ENCODE results near the gene ZNF439. TPM values are rescaled to one million over a fixed set of nuclear protein-coding genes. Genes with fewer than 3 reads are reported as not detected.

Gene ZNF439
- total RNA-seq, 1 experiment from 2014 or later, result 6.2 TPM

DNA sequence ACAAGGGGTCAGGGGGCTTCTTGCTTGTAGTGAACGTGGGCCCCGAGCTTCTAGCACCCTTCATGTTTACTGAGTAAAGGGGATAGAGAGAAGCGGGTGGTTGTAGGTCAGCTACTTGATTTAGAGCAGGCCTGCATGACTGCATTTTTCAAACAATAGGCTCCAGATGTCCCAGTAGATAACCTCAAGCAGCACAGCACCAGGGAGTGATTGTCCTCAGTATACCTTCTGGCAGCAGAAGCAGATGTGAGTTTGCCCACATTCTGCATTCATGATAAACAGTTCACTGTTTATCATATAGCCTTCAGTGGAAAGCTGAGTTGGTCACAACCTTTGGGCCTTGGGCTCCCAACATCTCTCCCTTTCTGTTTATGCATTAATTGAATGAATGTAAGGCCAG, 4.8 kb downstream of the ZNF439 start:
- H3K36me3 ChIP-seq (ENCODE audit: low read depth, low read length), result peaks cover 10% of the 10 kb centered on the region; the same call in 1 of the 2 replicates
- H3K4me1 ChIP-seq (ENCODE audit: insufficient read depth, low read length), result no peaks in the 10 kb centered on the region
- H3K27me3 ChIP-seq (ENCODE audit: low read length), result no peaks in the 10 kb centered on the region
- no peaks in the 10 kb centered on the region for H3K9me2 ChIP-seq (replicated peaks; ENCODE audit: low read length)
- no peaks in the 10 kb centered on the region for H4K20me1 ChIP-seq (ENCODE audit: low read length)
- no peak overlapping the region for H3K4me3 ChIP-seq (ENCODE audit: low read length)
- H3K9ac ChIP-seq (ENCODE audit: low read length), result no peak overlapping the region
- ChIA-PET CTCF (no interaction called here), POLR2A (ENCODE audit: unreplicated experiment) (no interaction called here)
- peaks cover 9% of the 10 kb centered on the region; the same call in 1 of the 2 replicates for H3K9me3 ChIP-seq (ENCODE audit: low read length)
- H3K27ac ChIP-seq (ENCODE audit: low read length), result no peak overlapping the region
- DNase-seq (no peak), ATAC-seq (no peak)
- intact Hi-C loops (cut with micrococcal nuclease), result no loop called here
- H3K79me2 ChIP-seq (ENCODE audit: low read length), result no peaks in the 10 kb centered on the region
- H3F3A ChIP-seq (ENCODE audit: low read length, unreplicated experiment), result no peaks in the 10 kb centered on the region
- no TSS peak for BruUV-seq (replicated peaks)
- no peak overlapping the region for H3K4me2 ChIP-seq (ENCODE audit: low read length)
- TF ChIP-seq, protein P1, sequence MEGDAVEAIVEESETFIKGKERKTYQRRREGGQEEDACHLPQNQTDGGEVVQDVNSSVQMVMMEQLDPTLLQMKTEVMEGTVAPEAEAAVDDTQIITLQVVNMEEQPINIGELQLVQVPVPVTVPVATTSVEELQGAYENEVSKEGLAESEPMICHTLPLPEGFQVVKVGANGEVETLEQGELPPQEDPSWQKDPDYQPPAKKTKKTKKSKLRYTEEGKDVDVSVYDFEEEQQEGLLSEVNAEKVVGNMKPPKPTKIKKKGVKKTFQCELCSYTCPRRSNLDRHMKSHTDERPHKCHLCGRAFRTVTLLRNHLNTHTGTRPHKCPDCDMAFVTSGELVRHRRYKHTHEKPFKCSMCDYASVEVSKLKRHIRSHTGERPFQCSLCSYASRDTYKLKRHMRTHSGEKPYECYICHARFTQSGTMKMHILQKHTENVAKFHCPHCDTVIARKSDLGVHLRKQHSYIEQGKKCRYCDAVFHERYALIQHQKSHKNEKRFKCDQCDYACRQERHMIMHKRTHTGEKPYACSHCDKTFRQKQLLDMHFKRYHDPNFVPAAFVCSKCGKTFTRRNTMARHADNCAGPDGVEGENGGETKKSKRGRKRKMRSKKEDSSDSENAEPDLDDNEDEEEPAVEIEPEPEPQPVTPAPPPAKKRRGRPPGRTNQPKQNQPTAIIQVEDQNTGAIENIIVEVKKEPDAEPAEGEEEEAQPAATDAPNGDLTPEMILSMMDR (conservative IDR thresholded peaks at IDR 0.05; ENCODE audit: low read depth, low read length), result no peak
- TF ChIP-seq EZH2 (IDR thresholded peaks at IDR 0.05; ENCODE audit: low read length, unreplicated experiment) (no peak), EZH2phosphoT487 (IDR thresholded peaks at IDR 0.05; ENCODE audit: borderline replicate concordance, low read length) (no peak)
- no peak overlapping the region for H2AFZ ChIP-seq (ENCODE audit: low read length)

DNA sequence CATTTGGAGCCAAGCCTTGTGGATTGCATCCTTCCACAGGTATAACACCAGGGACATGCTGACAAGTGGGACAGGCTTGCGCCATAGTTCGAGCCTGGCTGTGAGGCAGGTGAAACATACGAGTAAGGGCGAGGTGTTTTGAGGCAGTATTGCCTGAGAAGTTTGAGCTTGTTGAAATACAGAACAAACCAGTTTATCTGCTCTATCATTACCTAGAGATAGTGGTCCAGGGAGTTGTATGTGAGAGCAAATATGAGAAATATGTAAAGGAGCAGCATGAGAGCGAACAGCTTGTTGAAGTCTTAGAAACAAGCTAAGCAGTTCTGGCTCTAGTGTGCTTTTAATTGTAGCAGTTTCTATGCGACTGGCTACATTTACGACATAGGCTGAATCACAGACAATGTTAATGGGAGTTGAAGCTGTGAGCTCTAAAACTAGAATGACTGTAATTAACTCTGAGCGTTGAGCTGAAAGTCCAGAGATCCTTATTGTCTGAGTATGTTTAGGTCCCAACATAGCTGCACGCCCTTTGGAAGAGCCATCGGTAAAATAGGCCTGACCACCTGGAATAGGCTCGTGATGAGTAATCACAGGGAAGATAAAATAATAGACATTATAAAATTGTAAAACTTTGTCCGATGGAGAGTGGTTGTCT, 8.2 kb downstream of the ZNF439 start:
- ATAC-seq (no peak), DNase-seq (no peak)
- Histone ChIP-seq H2AFZ (ENCODE audit: low read length) (no peak overlapping the region), H3K27me3 (ENCODE audit: low read length) (no peaks in the 10 kb centered on the region), H4K20me1 (ENCODE audit: low read length) (no peaks in the 10 kb centered on the region), H3K9ac (ENCODE audit: low read length) (no peak overlapping the region), H3K9me3 (ENCODE audit: low read length) (peaks cover 21% of the 10 kb centered on the region), H3K27ac (ENCODE audit: low read length) (no peak overlapping the region), H3K4me2 (ENCODE audit: low read length) (no peak overlapping the region), H3K79me2 (ENCODE audit: low read length) (no peaks in the 10 kb centered on the region), H3K9me2 (replicated peaks; ENCODE audit: low read length) (no peaks in the 10 kb centered on the region), H3K36me3 (ENCODE audit: low read depth, low read length) (peaks cover 10% of the 10 kb centered on the region; the same call in 1 of the 2 replicates), H3K4me1 (ENCODE audit: insufficient read depth, low read length) (no peaks in the 10 kb centered on the region), H3K4me3 (ENCODE audit: low read length) (no peak overlapping the region), H3F3A (ENCODE audit: low read length, unreplicated experiment) (no peaks in the 10 kb centered on the region)
- no peak for TF ChIP-seq EZH2 (IDR thresholded peaks at IDR 0.05; ENCODE audit: low read length, unreplicated experiment)
- TF ChIP-seq EZH2phosphoT487 (IDR thresholded peaks at IDR 0.05; ENCODE audit: borderline replicate concordance, low read length), result no peak
- TF ChIP-seq, protein P1 (conservative IDR thresholded peaks at IDR 0.05; ENCODE audit: low read depth, low read length), result no peak
- ChIA-PET CTCF (no interaction called here), POLR2A (ENCODE audit: unreplicated experiment) (no interaction called here)
- intact Hi-C loops (cut with micrococcal nuclease), result no loop called here
- BruUV-seq (replicated peaks), result no TSS peak

DNA sequence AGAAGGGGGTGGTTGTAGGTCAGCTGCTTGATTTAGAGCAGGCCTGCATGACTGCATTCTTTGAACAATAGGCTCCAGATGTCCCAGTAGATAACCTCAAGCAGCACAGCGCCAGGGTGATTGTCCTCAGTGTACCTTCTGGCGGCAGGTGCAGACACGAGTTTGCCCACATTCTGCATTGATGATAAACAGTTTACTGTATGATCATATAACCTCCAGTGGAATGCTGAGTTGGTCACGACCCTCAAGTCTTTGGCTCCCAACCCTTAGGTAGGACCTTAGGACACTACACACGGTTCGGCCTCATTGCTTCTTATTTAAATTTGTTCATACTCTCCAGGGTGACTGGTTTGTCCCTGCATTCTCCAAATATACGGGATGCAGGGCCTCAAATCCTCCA, 12.2 kb downstream of the ZNF439 start:
- ChIA-PET POLR2A (ENCODE audit: unreplicated experiment) (no interaction called here), CTCF (no interaction called here)
- H3K79me2 ChIP-seq (ENCODE audit: low read length), result no peaks in the 10 kb centered on the region
- no peak for TF ChIP-seq EZH2 (IDR thresholded peaks at IDR 0.05; ENCODE audit: low read length, unreplicated experiment)
- TF ChIP-seq, protein P1 (conservative IDR thresholded peaks at IDR 0.05; ENCODE audit: low read depth, low read length), result no peak
- H3K36me3 ChIP-seq (ENCODE audit: low read depth, low read length), result peaks cover 2% of the 10 kb centered on the region; the same call in 1 of the 2 replicates
- H3K9ac ChIP-seq (ENCODE audit: low read length), result no peak overlapping the region
- ATAC-seq, result no peak
- peaks cover 27% of the 10 kb centered on the region for H3K9me3 ChIP-seq (ENCODE audit: low read length)
- H3K9me2 ChIP-seq (replicated peaks; ENCODE audit: low read length), result no peaks in the 10 kb centered on the region
- H3K4me1 ChIP-seq (ENCODE audit: insufficient read depth, low read length), result no peaks in the 10 kb centered on the region
- H4K20me1 ChIP-seq (ENCODE audit: low read length), result no peaks in the 10 kb centered on the region
- H3K4me2 ChIP-seq (ENCODE audit: low read length), result no peak overlapping the region
- no peak for DNase-seq
- no peaks in the 10 kb centered on the region for H3F3A ChIP-seq (ENCODE audit: low read length, unreplicated experiment)
- H3K27me3 ChIP-seq (ENCODE audit: low read length), result no peaks in the 10 kb centered on the region
- intact Hi-C loops (cut with micrococcal nuclease), result no loop called here
- no peak overlapping the region for H2AFZ ChIP-seq (ENCODE audit: low read length)
- no TSS peak for BruUV-seq (replicated peaks)
- H3K27ac ChIP-seq (ENCODE audit: low read length), result no peak overlapping the region
- no peak overlapping the region for H3K4me3 ChIP-seq (ENCODE audit: low read length)
